ENCODE results near the gene CALML6.
"Not testable (repeated sequence)": the region's sequence is repeated elsewhere in the genome, so short reads cannot be mapped to it uniquely, and the experiment has no call there.

The CALML6 gene

GRCh38 chr1:1925437-1926345 lies 10.6 kb downstream of the CALML6 start:
- no peak for DNase-seq (ENCODE audit: low spot score)

- no peak for DNase-seq (ENCODE audit: low spot score)
Measured at GRCh38 chr1:1926346-1926811, 11.3 kb downstream of the CALML6 start.

- DNase-seq (ENCODE audit: low spot score), result no peak
Measured at GRCh38 chr1:1926886-1927660, 12.0 kb downstream of the CALML6 start.

- DNase-seq (ENCODE audit: low spot score), result no peak
Measured at GRCh38 chr1:1927751-1928150, 12.7 kb downstream of the CALML6 start.

- DNase-seq (ENCODE audit: low spot score), result no peak
Measured at GRCh38 chr1:1928231-1929101, 13.4 kb downstream of the CALML6 start.

- no peak for DNase-seq (ENCODE audit: low spot score)
Measured at GRCh38 chr1:1929102-1929638, 14.1 kb downstream of the CALML6 start.

- DNase-seq (ENCODE audit: low spot score), result no peak
Measured at GRCh38 chr1:1929639-1930545, 14.8 kb downstream of the CALML6 start.

- DNase-seq (ENCODE audit: low spot score), result not testable (repeated sequence)
Measured at GRCh38 chr1:1934848-1935247, 19.8 kb downstream of the CALML6 start.

- DNase-seq (ENCODE audit: low spot score), result no peak
Measured at GRCh38 chr1:1937061-1937460, 22.0 kb downstream of the CALML6 start.

- DNase-seq (ENCODE audit: low spot score), result no peak
Measured at GRCh38 chr1:1937549-1938275, 22.7 kb downstream of the CALML6 start.

- DNase-seq (ENCODE audit: low spot score), result no peak
Measured at GRCh38 chr1:1938276-1938573, 23.2 kb downstream of the CALML6 start.

GRCh38 chr1:1938613-1939295 lies 23.7 kb downstream of the CALML6 start:
- DNase-seq (ENCODE audit: low spot score), result no peak

GRCh38 chr1:1939296-1940122 lies 24.4 kb downstream of the CALML6 start:
- DNase-seq (ENCODE audit: low spot score), result no peak

GRCh38 chr1:1940123-1940425 lies 25.0 kb downstream of the CALML6 start:
- DNase-seq (ENCODE audit: low spot score), result no peak

- no peak for DNase-seq (ENCODE audit: low spot score)
Measured at GRCh38 chr1:1941211-1941841, 26.3 kb downstream of the CALML6 start.

GRCh38 chr1:1941868-1942752 lies 27.1 kb downstream of the CALML6 start:
- DNase-seq (ENCODE audit: low spot score), result no peak
